ENCODE results near the gene CPEB4. TPM values are rescaled to one million over a fixed set of nuclear protein-coding genes. Genes with fewer than 3 reads are reported as not detected.
A peak's percentile ranks its signal among the peaks of the same experiment; 100 is the strongest.

CPEB4 gene
- polyA plus RNA-seq (2013, experiment 1 of 4) = 7.3 TPM
- 8.4 TPM for polyA plus RNA-seq (2013, experiment 2 of 4)
- polyA plus RNA-seq (2013, experiment 3 of 4) = 6.3 TPM
- polyA plus RNA-seq (2013, experiment 4 of 4) = 7.0 TPM

DNA sequence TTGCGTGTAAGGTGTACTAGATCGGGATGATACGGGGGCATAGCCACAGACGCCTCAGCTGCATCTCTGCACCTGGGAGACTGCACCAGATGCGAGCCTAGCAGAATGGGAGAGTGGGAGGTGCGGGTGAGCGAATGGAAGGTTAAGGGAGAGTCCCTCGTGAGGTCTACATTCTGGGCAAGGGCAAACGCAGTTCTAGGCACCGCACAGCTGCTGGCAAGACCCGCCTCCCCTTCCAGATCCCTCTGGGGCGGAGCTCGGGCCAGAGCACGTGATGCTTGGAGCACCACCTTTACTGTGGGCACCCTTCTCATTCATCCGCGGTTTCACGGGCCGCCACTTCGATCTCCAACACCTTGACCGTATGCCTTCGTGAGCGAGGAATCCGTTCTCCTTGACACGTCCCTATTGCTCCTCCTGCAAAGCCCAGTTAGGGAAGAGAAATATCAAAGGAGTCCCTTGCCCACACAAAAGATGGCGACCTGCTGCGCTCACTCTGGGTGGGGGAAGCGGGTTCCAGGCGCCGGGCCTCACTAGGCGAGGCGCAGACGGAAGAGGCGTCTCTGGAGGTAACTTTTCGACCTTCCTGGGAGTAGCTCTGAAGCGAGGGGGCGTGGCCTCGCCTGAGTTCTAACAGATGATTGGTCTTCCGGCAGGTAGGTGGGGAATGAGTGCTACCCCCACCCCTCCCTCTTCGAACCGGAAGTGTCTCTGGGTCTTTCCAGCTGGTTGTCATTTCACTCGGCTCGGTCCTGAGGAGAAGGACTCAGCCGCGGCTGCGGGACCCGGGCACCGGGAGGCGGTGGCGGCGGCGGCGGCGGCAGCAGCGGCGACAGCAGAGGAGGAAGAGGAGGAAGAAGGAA, at the start of gene CPEB4:
TSS of gene CPEB4 (plus strand) at position 740 of the 863 bp plus-strand sequence. CDS start 1,385 bp downstream, outside the sequence.
- Histone ChIP-seq H3K27me3 (ENCODE audit: control insufficient read depth, insufficient read depth, low read length, poor library complexity, severe bottlenecking) (peaks cover 17% of the 10 kb centered on the region), H3K9me3 (ENCODE audit: control insufficient read depth, low read length) (no peaks in the 10 kb centered on the region), H3K4me1 (ENCODE audit: control insufficient read depth, insufficient read depth, low read length) (no peaks in the 10 kb centered on the region), H3K36me3 (ENCODE audit: control insufficient read depth, insufficient read depth, low read length) (no peaks in the 10 kb centered on the region), H3K27ac (ENCODE audit: insufficient read depth, low read depth, low read length, poor library complexity, severe bottlenecking) (peak within 1 kb of the TSS; percentile 70), H3K4me3 (ENCODE audit: insufficient read depth, low read depth, low read length) (peak within 1 kb of the TSS; percentile 68)
- 8% methylated on average over 55 of the region's 55 CpGs for WGBS, 2 experiments

DNA sequence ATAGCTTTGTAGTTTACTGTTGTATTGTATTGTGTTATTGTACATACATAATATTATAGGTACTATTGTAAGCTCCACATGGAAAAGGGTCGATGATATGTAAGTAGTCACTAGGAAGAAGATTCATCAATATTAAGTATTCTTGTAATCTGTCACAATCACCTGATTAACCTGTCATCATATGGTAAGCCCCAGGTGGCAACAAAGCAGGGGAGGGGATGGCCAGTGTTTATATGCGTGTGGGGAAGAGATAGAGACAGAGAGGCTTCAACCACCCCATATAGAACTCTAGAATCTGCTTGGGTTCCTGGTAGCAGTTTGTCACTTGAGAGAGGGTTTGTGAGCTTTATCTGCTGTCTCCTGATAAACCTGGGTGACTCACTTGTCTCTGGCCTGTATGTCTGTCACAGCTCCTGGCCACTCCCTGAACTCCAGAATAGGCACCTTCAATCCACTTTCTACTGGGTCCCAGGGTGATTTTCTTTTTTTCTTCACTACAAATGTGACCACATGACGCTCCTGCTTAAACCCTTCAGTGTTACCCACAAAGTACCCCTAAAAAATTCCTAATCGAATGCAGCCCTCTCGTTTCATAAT, 48.9 kb upstream of the CPEB4 start:
- H3K27me3 ChIP-seq (ENCODE audit: control insufficient read depth, insufficient read depth, low read length, poor library complexity, severe bottlenecking) = no peaks in the 10 kb centered on the region
- 59 to 65% methylated on average over 4 to 5 of the region's 5 CpGs for WGBS, 2 experiments
- no peak overlapping the region for H3K27ac ChIP-seq (ENCODE audit: insufficient read depth, low read depth, low read length, poor library complexity, severe bottlenecking)
- H3K9me3 ChIP-seq (ENCODE audit: control insufficient read depth, low read length) = no peaks in the 10 kb centered on the region
- H3K4me3 ChIP-seq (ENCODE audit: insufficient read depth, low read depth, low read length) = no peak overlapping the region
- H3K36me3 ChIP-seq (ENCODE audit: control insufficient read depth, insufficient read depth, low read length) = no peaks in the 10 kb centered on the region
- H3K4me1 ChIP-seq (ENCODE audit: control insufficient read depth, insufficient read depth, low read length) = no peaks in the 10 kb centered on the region

DNA sequence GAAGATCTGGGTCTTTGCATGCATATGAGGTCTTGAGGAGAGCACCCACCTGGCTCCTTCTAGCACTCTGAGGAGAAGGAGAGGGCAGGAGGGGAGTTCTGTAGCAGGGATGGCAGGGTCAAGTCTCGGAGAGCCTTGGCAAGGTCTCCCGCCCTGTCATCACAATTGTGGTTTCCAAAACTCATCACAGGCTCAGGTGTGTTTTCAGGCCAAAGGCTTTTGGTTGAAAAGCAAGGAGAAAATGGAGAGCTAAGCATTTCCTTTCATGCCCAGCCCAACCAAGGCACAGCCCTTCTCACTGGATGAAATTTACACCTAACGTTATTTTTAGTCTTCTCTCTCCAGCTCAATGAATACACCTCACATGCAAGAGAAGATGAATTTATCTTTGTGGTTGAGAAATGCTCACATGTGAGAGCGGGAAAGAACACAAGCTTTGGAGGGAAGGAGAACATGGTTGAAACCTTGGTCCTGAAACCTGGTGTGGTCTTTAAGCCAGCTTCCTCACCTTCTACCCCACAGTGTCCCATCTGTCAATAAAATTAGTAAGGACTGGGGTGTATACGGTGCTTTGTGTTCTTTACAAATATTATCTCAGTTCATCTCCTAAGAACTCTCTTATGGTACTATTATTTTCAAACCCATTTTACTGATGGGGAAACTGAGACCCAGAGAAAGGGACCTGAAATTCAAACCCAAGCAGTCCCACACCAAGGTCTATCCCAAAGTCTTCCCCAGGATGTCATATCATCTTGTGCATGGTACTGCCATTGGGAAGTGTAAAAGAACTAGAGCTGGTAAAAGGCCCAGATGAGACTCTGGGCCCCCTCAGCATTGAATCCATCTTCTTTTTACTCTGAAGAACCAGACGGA, 47.8 kb upstream of the CPEB4 start:
- Histone ChIP-seq H3K4me1 (ENCODE audit: control insufficient read depth, insufficient read depth, low read length) (no peaks in the 10 kb centered on the region), H3K9me3 (ENCODE audit: control insufficient read depth, low read length) (no peaks in the 10 kb centered on the region), H3K36me3 (ENCODE audit: control insufficient read depth, insufficient read depth, low read length) (no peaks in the 10 kb centered on the region), H3K27ac (ENCODE audit: insufficient read depth, low read depth, low read length, poor library complexity, severe bottlenecking) (no peak overlapping the region), H3K4me3 (ENCODE audit: insufficient read depth, low read depth, low read length) (no peak overlapping the region), H3K27me3 (ENCODE audit: control insufficient read depth, insufficient read depth, low read length, poor library complexity, severe bottlenecking) (no peaks in the 10 kb centered on the region)
- WGBS, 2 experiments = 85 to 87% methylated on average over 5 to 6 of the region's 6 CpGs

DNA sequence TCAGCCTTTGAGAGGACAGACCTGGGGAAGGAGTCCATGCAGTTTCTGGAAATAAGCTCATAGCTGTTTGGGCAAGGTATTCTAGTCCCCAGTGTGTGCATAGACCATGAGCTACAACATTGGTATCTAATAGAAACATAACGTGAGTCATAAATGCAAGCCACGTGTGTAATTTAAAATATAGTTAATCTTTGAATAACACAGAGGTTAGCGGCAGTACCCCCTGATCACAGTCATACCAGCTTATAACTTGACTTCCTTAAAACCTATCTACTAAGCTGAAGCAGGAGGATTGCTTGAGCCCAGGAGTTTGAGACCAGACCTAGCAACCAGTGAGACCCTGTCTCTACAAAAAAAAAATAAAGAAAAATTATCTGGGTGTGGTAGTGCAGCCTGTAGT, 46.4 kb upstream of the CPEB4 start:
- H3K27me3 ChIP-seq (ENCODE audit: control insufficient read depth, insufficient read depth, low read length, poor library complexity, severe bottlenecking) = no peaks in the 10 kb centered on the region
- H3K4me1 ChIP-seq (ENCODE audit: control insufficient read depth, insufficient read depth, low read length) = no peaks in the 10 kb centered on the region
- no peaks in the 10 kb centered on the region for H3K9me3 ChIP-seq (ENCODE audit: control insufficient read depth, low read length)
- H3K27ac ChIP-seq (ENCODE audit: insufficient read depth, low read depth, low read length, poor library complexity, severe bottlenecking) = no peak overlapping the region
- H3K4me3 ChIP-seq (ENCODE audit: insufficient read depth, low read depth, low read length) = no peak overlapping the region
- H3K36me3 ChIP-seq (ENCODE audit: control insufficient read depth, insufficient read depth, low read length) = no peaks in the 10 kb centered on the region
- 86 to 90% methylated on average over 3 of the region's 3 CpGs for WGBS, 2 experiments

DNA sequence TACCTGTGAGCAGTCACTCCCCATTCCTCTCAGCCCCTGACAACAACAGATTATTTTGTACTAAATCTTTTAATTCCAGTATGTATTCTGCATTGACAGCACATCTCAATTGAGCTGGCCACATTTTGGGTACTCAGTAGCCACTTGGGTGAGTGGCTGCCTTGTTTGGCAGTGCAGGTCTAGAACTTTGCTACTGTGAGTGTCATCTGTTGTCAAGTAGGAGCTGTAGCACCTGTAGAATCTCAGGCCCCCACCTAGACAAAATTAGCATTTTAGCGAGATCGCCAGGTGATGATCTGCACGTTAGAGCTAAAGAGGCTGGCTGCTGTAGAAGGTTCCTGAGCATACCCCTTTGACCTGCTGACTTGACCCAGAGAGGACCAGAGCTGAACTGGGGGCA, 44.4 kb upstream of the CPEB4 start:
- Histone ChIP-seq H3K36me3 (ENCODE audit: control insufficient read depth, insufficient read depth, low read length) (no peaks in the 10 kb centered on the region), H3K27me3 (ENCODE audit: control insufficient read depth, insufficient read depth, low read length, poor library complexity, severe bottlenecking) (no peaks in the 10 kb centered on the region), H3K4me1 (ENCODE audit: control insufficient read depth, insufficient read depth, low read length) (no peaks in the 10 kb centered on the region), H3K9me3 (ENCODE audit: control insufficient read depth, low read length) (no peaks in the 10 kb centered on the region), H3K27ac (ENCODE audit: insufficient read depth, low read depth, low read length, poor library complexity, severe bottlenecking) (no peak overlapping the region), H3K4me3 (ENCODE audit: insufficient read depth, low read depth, low read length) (no peak overlapping the region)
- 61 to 62% methylated on average over 3 of the region's 3 CpGs for WGBS, 2 experiments

DNA sequence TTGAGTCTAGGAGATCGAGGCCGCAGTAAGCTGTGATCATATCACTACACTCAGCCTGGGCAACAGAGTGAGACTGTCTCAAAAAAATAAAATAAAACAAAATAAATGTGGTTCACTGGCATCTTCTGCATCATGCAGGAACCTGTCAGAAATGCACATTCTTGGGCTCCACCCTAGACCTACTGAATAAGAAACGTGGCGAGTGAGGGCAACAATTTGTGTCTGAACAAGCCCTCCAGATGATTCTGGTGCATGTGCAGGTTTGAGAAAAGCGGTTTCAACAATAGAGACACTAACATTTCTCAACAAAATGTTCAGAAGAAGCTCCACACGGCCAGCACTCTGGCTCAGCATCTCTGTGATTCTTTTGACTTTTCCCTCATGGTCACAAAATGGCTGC, 42.8 kb upstream of the CPEB4 start:
- Histone ChIP-seq H3K9me3 (ENCODE audit: control insufficient read depth, low read length) (no peaks in the 10 kb centered on the region), H3K27me3 (ENCODE audit: control insufficient read depth, insufficient read depth, low read length, poor library complexity, severe bottlenecking) (no peaks in the 10 kb centered on the region), H3K4me3 (ENCODE audit: insufficient read depth, low read depth, low read length) (no peak overlapping the region), H3K4me1 (ENCODE audit: control insufficient read depth, insufficient read depth, low read length) (no peaks in the 10 kb centered on the region), H3K27ac (ENCODE audit: insufficient read depth, low read depth, low read length, poor library complexity, severe bottlenecking) (no peak overlapping the region), H3K36me3 (ENCODE audit: control insufficient read depth, insufficient read depth, low read length) (no peaks in the 10 kb centered on the region)
- WGBS, 2 experiments = 83 to 87% methylated on average over 6 of the region's 6 CpGs

DNA sequence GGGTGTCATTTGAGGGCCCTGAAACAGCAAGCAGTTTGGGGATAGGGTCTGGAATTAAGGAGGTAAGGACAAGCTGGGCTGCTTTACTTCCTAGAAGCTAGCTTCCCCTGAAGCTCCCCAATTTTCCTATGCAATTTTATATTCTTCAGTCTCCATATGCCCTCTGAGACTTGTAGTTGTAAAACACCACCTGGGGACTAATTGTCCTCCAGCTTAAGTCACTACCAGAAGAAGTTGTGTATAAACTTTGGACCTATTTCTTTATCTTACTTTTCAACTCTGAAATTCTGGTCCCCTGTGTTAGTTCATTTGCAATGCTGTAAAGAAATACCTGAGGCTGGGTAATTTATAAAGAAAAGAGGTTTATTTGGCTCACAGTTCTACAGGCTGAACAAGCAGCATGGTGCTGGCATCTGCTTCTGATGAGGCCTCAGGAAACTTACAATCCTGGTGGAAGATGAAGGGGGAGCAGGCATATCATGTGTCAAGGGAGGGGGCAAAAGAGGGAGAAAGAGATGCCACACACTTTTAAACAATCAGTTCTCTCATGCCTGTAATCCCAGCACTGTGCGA, 41.1 kb upstream of the CPEB4 start:
- Histone ChIP-seq H3K4me3 (ENCODE audit: insufficient read depth, low read depth, low read length) (no peak overlapping the region), H3K4me1 (ENCODE audit: control insufficient read depth, insufficient read depth, low read length) (no peaks in the 10 kb centered on the region), H3K27me3 (ENCODE audit: control insufficient read depth, insufficient read depth, low read length, poor library complexity, severe bottlenecking) (no peaks in the 10 kb centered on the region), H3K36me3 (ENCODE audit: control insufficient read depth, insufficient read depth, low read length) (no peaks in the 10 kb centered on the region), H3K9me3 (ENCODE audit: control insufficient read depth, low read length) (no peaks in the 10 kb centered on the region), H3K27ac (ENCODE audit: insufficient read depth, low read depth, low read length, poor library complexity, severe bottlenecking) (no peak overlapping the region)
- WGBS, 2 experiments = 86 to 89% methylated on average over 1 of the region's 1 CpG

DNA sequence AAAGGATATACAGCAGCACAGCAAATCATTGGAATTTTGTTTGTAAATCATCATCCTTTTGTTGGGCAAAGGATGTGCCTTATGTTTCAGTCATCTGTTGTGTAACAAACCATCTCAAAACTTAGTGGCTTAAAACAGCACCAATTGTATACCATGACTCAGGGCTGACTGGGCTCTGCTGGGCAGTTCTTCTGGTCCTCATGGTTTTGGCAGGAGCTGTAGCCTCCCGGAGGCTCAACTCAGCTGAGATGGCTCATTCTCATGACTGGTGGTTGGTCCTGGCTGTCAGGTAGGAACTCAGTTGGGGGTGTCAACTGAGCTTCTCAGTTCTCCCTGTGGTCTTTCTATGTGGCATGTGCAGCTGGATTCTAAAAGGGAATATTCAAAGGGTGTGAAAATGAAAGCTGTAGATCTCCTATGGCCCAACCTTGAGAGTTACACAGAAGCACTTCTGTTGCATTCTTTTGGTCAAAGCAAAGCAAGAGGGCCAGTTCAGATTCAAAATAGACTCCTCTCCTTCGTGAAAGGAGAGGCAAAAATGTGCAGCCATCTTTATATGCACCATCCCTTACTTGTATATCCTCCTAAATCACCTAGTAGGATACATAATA, 39.1 kb upstream of the CPEB4 start:
- Histone ChIP-seq H3K27ac (ENCODE audit: insufficient read depth, low read depth, low read length, poor library complexity, severe bottlenecking) (no peak overlapping the region), H3K4me3 (ENCODE audit: insufficient read depth, low read depth, low read length) (no peak overlapping the region), H3K27me3 (ENCODE audit: control insufficient read depth, insufficient read depth, low read length, poor library complexity, severe bottlenecking) (no peaks in the 10 kb centered on the region), H3K36me3 (ENCODE audit: control insufficient read depth, insufficient read depth, low read length) (no peaks in the 10 kb centered on the region), H3K9me3 (ENCODE audit: control insufficient read depth, low read length) (no peaks in the 10 kb centered on the region), H3K4me1 (ENCODE audit: control insufficient read depth, insufficient read depth, low read length) (no peaks in the 10 kb centered on the region)
- WGBS, 2 experiments = 69 to 76% methylated on average over 2 of the region's 2 CpGs

DNA sequence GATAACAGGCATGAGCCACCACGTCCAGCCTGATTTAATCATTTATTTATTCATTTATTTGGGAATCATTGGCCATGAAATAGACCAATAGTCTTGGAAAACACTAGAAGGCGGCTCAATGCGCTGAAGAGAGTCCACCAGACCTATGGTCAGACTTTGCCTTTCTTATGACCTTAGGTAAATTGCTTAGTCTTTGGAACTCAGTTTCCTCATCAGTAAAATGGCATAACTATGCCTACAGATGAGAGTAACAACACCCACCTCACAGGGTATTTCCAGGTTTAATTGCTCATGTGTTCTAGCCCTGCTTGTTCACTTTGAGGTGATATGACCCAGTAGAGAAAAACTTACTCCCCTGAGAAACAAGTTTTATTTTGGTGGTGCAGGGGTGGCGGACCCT, 38.2 kb upstream of the CPEB4 start:
- WGBS, 2 experiments = 100% methylated on average over 3 to 4 of the region's 4 CpGs
- no peak overlapping the region for H3K27ac ChIP-seq (ENCODE audit: insufficient read depth, low read depth, low read length, poor library complexity, severe bottlenecking)
- no peaks in the 10 kb centered on the region for H3K36me3 ChIP-seq (ENCODE audit: control insufficient read depth, insufficient read depth, low read length)
- no peak overlapping the region for H3K4me3 ChIP-seq (ENCODE audit: insufficient read depth, low read depth, low read length)
- H3K9me3 ChIP-seq (ENCODE audit: control insufficient read depth, low read length) = no peaks in the 10 kb centered on the region
- H3K4me1 ChIP-seq (ENCODE audit: control insufficient read depth, insufficient read depth, low read length) = no peaks in the 10 kb centered on the region
- no peaks in the 10 kb centered on the region for H3K27me3 ChIP-seq (ENCODE audit: control insufficient read depth, insufficient read depth, low read length, poor library complexity, severe bottlenecking)
